GM12878 (cell line): ENCODE data around the gene TLK2. TPM values are rescaled to one million over a fixed set of nuclear protein-coding genes. Genes with fewer than 3 reads are reported as not detected.

Source experiments
- ATAC-seq: fragments of 200-7000 bp; cut with Tn5 transposase; 3 replicates; pipeline ENCODE4 v1.9.1; 2020; ENCODE audit warnings: mild to moderate bottlenecking, moderate library complexity
- BruUV-seq: library from RNA; stranded (reverse); fragments of 400-500 nt; replicated peaks from 2 replicates; lab custom pipeline; 2021; lab: Mats Ljungman, UMichigan
- CTCF ChIA-PET: fragments of 300-600 bp; sonication (Branson Sonifier 250); formaldehyde crosslinking; extraction: SDS; loops from one replicate; lab custom pipeline; 2021; ENCODE audit warnings: inconsistent platforms; lab: Yijun Ruan, JAX
- POLR2A ChIA-PET: fragments of 350-600 bp; formaldehyde crosslinking; extraction: SDS; loops from one replicate; lab custom pipeline; 2021; ENCODE audit warnings: inconsistent platforms; lab: Charles Lee
- RAD21 ChIA-PET: fragments of 300-600 bp; sonication (Branson Sonifier 250); formaldehyde crosslinking; loops from one replicate; lab custom pipeline; 2023; ENCODE audit warnings: antibody characterized with exemption; ENCODE audit not compliant: unreplicated experiment; lab: Charles Lee
- SMC1A ChIA-PET: fragments of 300-600 bp; sonication (Branson Sonifier 250); formaldehyde crosslinking; loops from one replicate; lab custom pipeline; 2023; ENCODE audit not compliant: unreplicated experiment, uncharacterized antibody; lab: Charles Lee
- DNase-seq: peaks from one replicate; pipeline ENCODE4 v3.0.0-alpha.2; 2011; ENCODE audit warnings: low read depth, low spot score
- FAIRE-seq: peaks from 3 replicates; lab custom pipeline; 2011; peaks lifted over from hg19 to GRCh38; lab: Jason Lieb, UNC
- H2AFZ ChIP-seq: 2 replicates; pipeline ENCODE4 v1.6.0; 2011; ENCODE audit warnings: low read depth, low read length, control low read depth; ENCODE audit not compliant: control insufficient read depth
- H3K27ac ChIP-seq: 2 replicates; pipeline ENCODE4 v1.5.1; 2011; ENCODE audit warnings: control low read depth; ENCODE audit not compliant: control insufficient read depth, insufficient read depth
- H3K27me3 ChIP-seq, 2 experiments: replicated peaks in 1 of 2; 2 replicates each; pipeline versions ENCODE4 v1.6.0 to v1.6.1; 2011; ENCODE audit warnings: low read length in 1 of 2; ENCODE audit not compliant: control insufficient read depth in 2 of 2, insufficient read depth in 2 of 2
- H3K36me3 ChIP-seq, 2 experiments: 2 replicates each; pipeline ENCODE4 v1.5.1; 2011; ENCODE audit warnings: low read length in 1 of 2; ENCODE audit not compliant: control insufficient read depth in 2 of 2, insufficient read depth in 2 of 2
- H3K4me1 ChIP-seq: 2 replicates; pipeline ENCODE4 v1.6.1; 2011; ENCODE audit warnings: mild to moderate bottlenecking, low read length, moderate library complexity, mixed read lengths; ENCODE audit not compliant: control insufficient read depth, insufficient read depth
- H3K4me2 ChIP-seq: 2 replicates; pipeline ENCODE4 v1.6.0; 2011; ENCODE audit warnings: control low read depth; ENCODE audit not compliant: control insufficient read depth, insufficient read depth
- H3K4me3 ChIP-seq: fragments of 200-600 bp; sonication (generic); 2 replicates; pipeline ENCODE4 v1.5.1; 2016
- H3K79me2 ChIP-seq: 2 replicates; pipeline ENCODE4 v1.6.0; 2011; ENCODE audit warnings: low read length; ENCODE audit not compliant: control insufficient read depth, insufficient read depth
- H3K9ac ChIP-seq: 2 replicates; pipeline ENCODE4 v1.8.0; 2011; ENCODE audit warnings: low read length, control low read depth, mixed read lengths; ENCODE audit not compliant: control insufficient read depth, insufficient read depth
- H3K9me3 ChIP-seq: replicated peaks from 3 replicates; pipeline ENCODE4 v1.5.1; 2011; ENCODE audit warnings: mild to moderate bottlenecking, low read length; ENCODE audit not compliant: control insufficient read depth, insufficient read depth
- H4K20me1 ChIP-seq: 2 replicates; pipeline ENCODE4 v1.6.0; 2011; ENCODE audit not compliant: control insufficient read depth, insufficient read depth
- CBX5 ChIP-seq: sonication (generic); IDR thresholded peaks from 2 replicates; pipeline ENCODE4 v1.6.1; 2016; ENCODE audit warnings: low read depth, moderate library complexity, mild to moderate bottlenecking, inconsistent platforms
- NFYA ChIP-seq: IDR thresholded peaks from 2 replicates; pipeline ENCODE4 v1.6.1; 2011; ENCODE audit warnings: low read depth, mild to moderate bottlenecking, low read length, improper control_type of control experiment, borderline replicate concordance
- NRF1 ChIP-seq: conservative IDR thresholded peaks from 2 replicates; pipeline ENCODE4 v1.6.1; 2011; ENCODE audit warnings: mild to moderate bottlenecking, low read depth, low read length, improper control_type of control experiment
- SMAD1 ChIP-seq: fragments of 450-650 bp; IDR thresholded peaks from 2 replicates; pipeline ENCODE4 v1.6.1; 2018; ENCODE audit warnings: mild to moderate bottlenecking, low read depth; ENCODE audit not compliant: partially characterized antibody
- SMC3 ChIP-seq: IDR thresholded peaks from 2 replicates; pipeline ENCODE4 v1.6.1; 2011; ENCODE audit warnings: low read length, improper control_type of control experiment, borderline replicate concordance
- SREBF2 ChIP-seq: IDR thresholded peaks from 2 replicates; pipeline ENCODE4 v1.6.1; 2012; ENCODE audit warnings: mild to moderate bottlenecking, low read length
- WRNIP1 ChIP-seq: IDR thresholded peaks from 2 replicates; pipeline ENCODE4 v1.6.1; 2011; ENCODE audit warnings: low read depth, low read length, improper control_type of control experiment, borderline replicate concordance
- WGBS: methylation state at CpG from one replicate; pipeline ENCODE4 v1.1.6; 2016; ENCODE audit warnings: low lambda C conversion rate; ENCODE audit not compliant: insufficient replicate concordance, insufficient coverage; ENCODE audit errors: missing lambda C conversion rate; 5-methylcytosine and 5-hydroxymethylcytosine counted together
- in situ Hi-C: fragments of 300-500 bp; cut with MboI; formaldehyde crosslinking; loops from 9 replicates; pipeline ENCODE4 v1.14.3; 2018; ENCODE audit warnings: mixed read lengths
- intact Hi-C: fragments of 100-400 bp; cut with micrococcal nuclease; formaldehyde crosslinking; loops from one replicate; pipeline ENCODE4 v1.14.2; 2022; ENCODE audit not compliant: unreplicated experiment
- polyA plus RNA-seq, 11 experiments: library from polyadenylated mRNA; depleted of rRNA in 4 of 11; unstranded in 6 of 11; stranded (reverse) in 5 of 11; fragments of >200 nt; fragmentation: Nextera tagmentation in 4 of 11; fragmentation: Illumina TruSeq in 1 of 11; extraction: Ambion mirVana in 4 of 11; extraction: Trizol in 1 of 11; gene quantifications; 1 replicate in 1 of 11; 2 replicates in 10 of 11; pipeline versions ENCODE4 v1.2.1 to v1.2.3, GENCODE V29; 2011 to 2016; ENCODE audit warnings: inconsistent platforms in 2 of 11, missing spikeins in 2 of 11, low read depth in 1 of 11
- total RNA-seq, 4 experiments: library from RNA; depleted of rRNA in 3 of 4; stranded (reverse); fragments of >200 nt in 3 of 4; fragmentation: Illumina TruSeq in 1 of 4; extraction: Trizol in 1 of 4; gene quantifications; 2 replicates each; pipeline versions ENCODE4 v1.2.1 to v1.2.3, GENCODE V29; 2013 to 2021
- TF ChIP-seq, protein P1 (sequence below): IDR thresholded peaks from 2 replicates; pipeline ENCODE4 v1.6.1; 2012; ENCODE audit warnings: mild to moderate bottlenecking, low read depth, low read length

TLK2 gene
- total and polyA plus RNA-seq, 10 of the 15 experiments (the other 5 are each of a cell fraction or from before 2014, with no cell fraction given), result 12.1 to 51.2 (median 27.5) TPM

DNA sequence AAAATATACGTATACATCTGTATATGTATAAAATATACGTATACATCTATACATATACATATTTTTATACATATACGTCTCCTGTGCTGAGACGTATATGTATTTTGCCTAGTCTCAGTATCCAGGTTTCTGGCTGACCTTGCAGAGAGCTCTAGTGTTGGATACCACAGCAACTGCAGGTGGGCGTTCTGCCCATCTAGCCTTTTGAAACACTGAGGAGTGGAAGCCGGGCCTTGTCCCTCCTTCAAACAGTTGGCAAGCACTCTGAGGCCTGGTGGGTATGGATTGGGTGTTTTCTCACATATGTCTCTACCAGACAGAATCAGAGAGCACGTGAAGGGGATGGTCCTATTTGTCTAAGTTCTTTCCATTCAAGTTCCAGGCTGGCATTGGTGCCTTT is 109.5 kb downstream of the TLK2 start:
- Histone ChIP-seq H3K4me3 (no peak overlapping the region), H3K9me3 (no peaks in the 10 kb centered on the region), H3K36me3 (peaks cover 4 to 18% of the 10 kb centered on the region in 2 experiments), H3K4me2 (no peak overlapping the region), H3K27ac (no peak overlapping the region), H3K79me2 (no peaks in the 10 kb centered on the region), H3K4me1 (no peaks in the 10 kb centered on the region), H2AFZ (no peak overlapping the region), H3K27me3 (no peaks in the 10 kb centered on the region), H4K20me1 (no peaks in the 10 kb centered on the region), H3K9ac (no peak overlapping the region)
- ATAC-seq (no peak), FAIRE-seq (no peak), DNase-seq (no peak)
- SMC1A ChIA-PET, result no interaction called here
- CTCF ChIA-PET, result no interaction called here
- POLR2A ChIA-PET, result no interaction called here
- intact Hi-C loops, result no loop called here
- RAD21 ChIA-PET, result no interaction called here
- in situ Hi-C loops, result no loop called here
- TF ChIP-seq WRNIP1 (no peak), CBX5 (no peak), SMC3 (no peak)
- WGBS, result 100% methylated on average over 7 of the region's 7 CpGs
- no TSS peak for BruUV-seq

DNA sequence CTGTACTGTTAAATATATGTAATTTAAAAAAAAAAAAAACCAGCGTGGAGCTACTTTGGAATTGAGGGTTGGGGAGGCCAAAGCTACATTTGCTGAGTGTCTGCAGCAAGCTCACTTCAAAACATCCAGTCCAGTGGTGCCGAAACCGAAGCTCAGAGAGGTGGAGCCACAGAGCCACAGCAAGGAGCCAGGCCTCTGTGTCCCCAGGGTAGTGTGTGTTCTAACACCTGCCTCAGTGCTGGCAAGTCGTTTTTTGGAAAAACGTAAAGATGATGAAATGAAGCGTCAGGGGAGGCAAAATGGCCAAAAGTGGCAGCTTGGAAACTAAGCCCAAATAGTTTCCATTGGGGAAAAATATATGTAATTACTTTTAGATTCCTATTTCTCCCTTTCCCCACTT is 112.7 kb downstream of the TLK2 start:
- no peaks in the 10 kb centered on the region for H4K20me1 ChIP-seq
- ChIA-PET CTCF (interaction anchor here (0.7 to 0.8 kb wide), 2 partner anchors 43 to 136 kb away, joined by 4 to 5 read pairs; no protein-coding TSS in a partner anchor), POLR2A (no interaction called here), SMC1A (interaction anchor here (0.6 to 1.4 kb wide), 3 partner anchors 10 to 70 kb away, joined by 3 to 4 read pairs (median 3); no protein-coding TSS in a partner anchor), RAD21 (no interaction called here)
- WGBS, result 94% methylated on average over 6 of the region's 6 CpGs
- DNase-seq, result no peak
- H3K9me3 ChIP-seq, result no peaks in the 10 kb centered on the region; the same call in 1 of the 3 replicates
- BruUV-seq, result no TSS peak
- no peak for FAIRE-seq
- intact Hi-C loops (no loop called here), in situ Hi-C loops (no loop called here)
- H3K27ac ChIP-seq, result no peak overlapping the region
- no peaks in the 10 kb centered on the region for H3K79me2 ChIP-seq
- TF ChIP-seq NFYA (no peak), NRF1 (no peak), SREBF2 (no peak), SMAD1 (no peak)
- TF ChIP-seq, protein P1, sequence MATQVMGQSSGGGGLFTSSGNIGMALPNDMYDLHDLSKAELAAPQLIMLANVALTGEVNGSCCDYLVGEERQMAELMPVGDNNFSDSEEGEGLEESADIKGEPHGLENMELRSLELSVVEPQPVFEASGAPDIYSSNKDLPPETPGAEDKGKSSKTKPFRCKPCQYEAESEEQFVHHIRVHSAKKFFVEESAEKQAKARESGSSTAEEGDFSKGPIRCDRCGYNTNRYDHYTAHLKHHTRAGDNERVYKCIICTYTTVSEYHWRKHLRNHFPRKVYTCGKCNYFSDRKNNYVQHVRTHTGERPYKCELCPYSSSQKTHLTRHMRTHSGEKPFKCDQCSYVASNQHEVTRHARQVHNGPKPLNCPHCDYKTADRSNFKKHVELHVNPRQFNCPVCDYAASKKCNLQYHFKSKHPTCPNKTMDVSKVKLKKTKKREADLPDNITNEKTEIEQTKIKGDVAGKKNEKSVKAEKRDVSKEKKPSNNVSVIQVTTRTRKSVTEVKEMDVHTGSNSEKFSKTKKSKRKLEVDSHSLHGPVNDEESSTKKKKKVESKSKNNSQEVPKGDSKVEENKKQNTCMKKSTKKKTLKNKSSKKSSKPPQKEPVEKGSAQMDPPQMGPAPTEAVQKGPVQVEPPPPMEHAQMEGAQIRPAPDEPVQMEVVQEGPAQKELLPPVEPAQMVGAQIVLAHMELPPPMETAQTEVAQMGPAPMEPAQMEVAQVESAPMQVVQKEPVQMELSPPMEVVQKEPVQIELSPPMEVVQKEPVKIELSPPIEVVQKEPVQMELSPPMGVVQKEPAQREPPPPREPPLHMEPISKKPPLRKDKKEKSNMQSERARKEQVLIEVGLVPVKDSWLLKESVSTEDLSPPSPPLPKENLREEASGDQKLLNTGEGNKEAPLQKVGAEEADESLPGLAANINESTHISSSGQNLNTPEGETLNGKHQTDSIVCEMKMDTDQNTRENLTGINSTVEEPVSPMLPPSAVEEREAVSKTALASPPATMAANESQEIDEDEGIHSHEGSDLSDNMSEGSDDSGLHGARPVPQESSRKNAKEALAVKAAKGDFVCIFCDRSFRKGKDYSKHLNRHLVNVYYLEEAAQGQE, result no peak
- no peak overlapping the region for H3K9ac ChIP-seq
- H2AFZ ChIP-seq, result no peak overlapping the region
- H3K4me2 ChIP-seq, result no peak overlapping the region
- peaks cover 4 to 17% of the 10 kb centered on the region in 2 experiments for H3K36me3 ChIP-seq
- H3K4me3 ChIP-seq, result no peak overlapping the region
- no peak for ATAC-seq
- no peaks in the 10 kb centered on the region for H3K4me1 ChIP-seq
- H3K27me3 ChIP-seq, result no peaks in the 10 kb centered on the region
